Esophagus (tissue), 2 donors: Measurements from ENCODE around the gene SH2D1B. TPM values are rescaled to one million over a fixed set of nuclear protein-coding genes. Genes with fewer than 3 reads are reported as not detected.

ENCODE experiments used
- H3K27ac ChIP-seq, 2 donors: one replicate each; pipeline ENCODE4 v1.5.1; 2013; ENCODE audit warnings: low read depth in 2 of 2, mild to moderate bottlenecking in 2 of 2, inconsistent platforms in 1 of 2, low read length in 1 of 2, moderate library complexity in 1 of 2
- H3K27me3 ChIP-seq, 2 donors: one replicate each; pipeline ENCODE4 v1.6.1; 2013; ENCODE audit warnings: low read length in 2 of 2, control low read depth in 1 of 2, mild to moderate bottlenecking in 1 of 2; ENCODE audit not compliant: insufficient read depth in 2 of 2, control insufficient read depth in 1 of 2
- H3K36me3 ChIP-seq, 2 donors: one replicate each; pipeline ENCODE4 v1.6.1; 2013; ENCODE audit warnings: low read length in 1 of 2; ENCODE audit not compliant: control insufficient read depth in 2 of 2, insufficient read depth in 2 of 2
- H3K4me1 ChIP-seq, 2 donors: one replicate each; pipeline ENCODE4 v1.6.1; 2013; ENCODE audit warnings: low read length in 1 of 2; ENCODE audit not compliant: control insufficient read depth in 2 of 2, insufficient read depth in 2 of 2
- H3K4me3 ChIP-seq, 2 donors: one replicate each; pipeline ENCODE4 v1.5.1; 2013; ENCODE audit warnings: low read length in 2 of 2, mild to moderate bottlenecking in 2 of 2, low read depth in 1 of 2, moderate library complexity in 1 of 2
- H3K9me3 ChIP-seq, 2 donors: one replicate each; pipeline ENCODE4 v1.6.1; 2013; ENCODE audit warnings: mild to moderate bottlenecking in 2 of 2, low read depth in 1 of 2, low read length in 1 of 2, moderate library complexity in 1 of 2; ENCODE audit not compliant: control insufficient read depth in 2 of 2, insufficient read depth in 1 of 2
- WGBS, 2 donors: extraction: QIAGEN DNeasy Blood & Tissue Kit; methylation state at CpG; one replicate each; pipeline ENCODE4 v1.1.7; 2013; 5-methylcytosine and 5-hydroxymethylcytosine counted together
- polyA plus RNA-seq, 2 donors: library from polyadenylated mRNA; stranded (reverse); fragments of 200-250 nt; gene quantifications; one replicate each; pipeline ENCODE4 v1.2.3, GENCODE V29; 2013
- donor health status: healthy with polysubstance abuse.
- donor health status: Bipolar disorder and iron deficiency.

SH2D1B gene
- polyA plus RNA-seq, 2 donors = 1.2 to 1.3 TPM

GRCh38 chr1:162389971-162390370, 22.0 kb downstream of the SH2D1B start:
- peak overlapping the region in 1 of 2 donors; percentile 73 for H3K27ac ChIP-seq
- no peaks in the 10 kb centered on the region for H3K9me3 ChIP-seq
- H3K36me3 ChIP-seq = no peaks in the 10 kb centered on the region
- peaks cover 0 to 11% of the 10 kb centered on the region in 2 donors for H3K4me1 ChIP-seq
- H3K27me3 ChIP-seq = no peaks in the 10 kb centered on the region
- WGBS, 2 donors = 64 to 65% methylated on average over 9 of the region's 9 CpGs
- H3K4me3 ChIP-seq = no peak overlapping the region

- Histone ChIP-seq H3K27me3 (no peaks in the 10 kb centered on the region), H3K9me3 (no peaks in the 10 kb centered on the region), H3K4me1 (peaks cover 0 to 11% of the 10 kb centered on the region in 2 donors), H3K27ac (peak overlapping the region in 1 of 2 donors; percentile 78), H3K36me3 (no peaks in the 10 kb centered on the region), H3K4me3 (no peak overlapping the region)
- WGBS, 2 donors = 41 to 51% methylated on average over 11 of the region's 11 CpGs
Measured at GRCh38 chr1:162389021-162389818, 22.7 kb downstream of the SH2D1B start.

- Histone ChIP-seq H3K4me1 (peaks cover 0 to 11% of the 10 kb centered on the region in 2 donors), H3K27me3 (no peaks in the 10 kb centered on the region), H3K36me3 (no peaks in the 10 kb centered on the region), H3K9me3 (no peaks in the 10 kb centered on the region), H3K4me3 (no peak overlapping the region), H3K27ac (peak overlapping the region in 1 of 2 donors; percentile 78)
- 84 to 89% methylated on average over 5 of the region's 5 CpGs for WGBS, 2 donors
Measured at GRCh38 chr1:162388615-162389014, 23.3 kb downstream of the SH2D1B start.

- H3K36me3 ChIP-seq = no peaks in the 10 kb centered on the region
- H3K27ac ChIP-seq = peak overlapping the region in 1 of 2 donors; percentile 68
- H3K9me3 ChIP-seq = no peaks in the 10 kb centered on the region
- no peaks in the 10 kb centered on the region for H3K27me3 ChIP-seq
- H3K4me1 ChIP-seq = peaks cover 0 to 11% of the 10 kb centered on the region in 2 donors
- no peak overlapping the region for H3K4me3 ChIP-seq
- WGBS, 2 donors = 88 to 90% methylated on average over 8 of the region's 8 CpGs
Measured at GRCh38 chr1:162388083-162388594, 23.8 kb downstream of the SH2D1B start.

- no peaks in the 10 kb centered on the region for H3K36me3 ChIP-seq
- H3K27ac ChIP-seq = no peak overlapping the region
- no peaks in the 10 kb centered on the region for H3K9me3 ChIP-seq
- H3K4me1 ChIP-seq = peaks cover 0 to 11% of the 10 kb centered on the region in 2 donors
- H3K27me3 ChIP-seq = no peaks in the 10 kb centered on the region
- no peak overlapping the region for H3K4me3 ChIP-seq
- WGBS, 2 donors = 82 to 83% methylated on average over 20 of the region's 20 CpGs
Measured at GRCh38 chr1:162387226-162388082, 24.5 kb downstream of the SH2D1B start.

GRCh38 chr1:162386292-162387225, 25.4 kb downstream of the SH2D1B start:
- WGBS, 2 donors = 82 to 86% methylated on average over 8 of the region's 8 CpGs
- Histone ChIP-seq H3K36me3 (no peaks in the 10 kb centered on the region), H3K4me1 (peaks cover 0 to 17% of the 10 kb centered on the region in 2 donors), H3K4me3 (no peak overlapping the region), H3K27me3 (no peaks in the 10 kb centered on the region), H3K9me3 (no peaks in the 10 kb centered on the region), H3K27ac (peak overlapping the region in 1 of 2 donors; percentile 47)

GRCh38 chr1:162385702-162386101, 26.2 kb downstream of the SH2D1B start:
- Histone ChIP-seq H3K4me3 (no peak overlapping the region), H3K36me3 (no peaks in the 10 kb centered on the region), H3K9me3 (no peaks in the 10 kb centered on the region), H3K27me3 (no peaks in the 10 kb centered on the region), H3K4me1 (peaks cover 0 to 23% of the 10 kb centered on the region in 2 donors), H3K27ac (peak overlapping the region in 1 of 2 donors; percentile 47)
- WGBS, 2 donors = 78 to 79% methylated on average over 3 of the region's 3 CpGs

GRCh38 chr1:162385280-162385623, 26.7 kb downstream of the SH2D1B start:
- 74 to 75% methylated on average over 3 of the region's 3 CpGs for WGBS, 2 donors
- Histone ChIP-seq H3K27ac (no peak overlapping the region), H3K27me3 (no peaks in the 10 kb centered on the region), H3K9me3 (no peaks in the 10 kb centered on the region), H3K4me3 (no peak overlapping the region), H3K36me3 (no peaks in the 10 kb centered on the region), H3K4me1 (peaks cover 0 to 23% of the 10 kb centered on the region in 2 donors)
